GM18868 (cell line): ENCODE results near the gene LARGE1.

Experiments used
- ATAC-seq: cut with Tn5 transposase; IDR thresholded peaks from one replicate; pipeline ENCODE4 v1.9.1; 2021; ENCODE audit warnings: mild to moderate bottlenecking, moderate library complexity; ENCODE audit not compliant: unreplicated experiment

The LARGE1 gene

GRCh38 chr22:33920197-33920540 lies at the start of gene LARGE1:
Gene LARGE1, minus strand, starts transcription at chr22:33920476.
- ATAC-seq: no peak

GRCh38 chr22:33969045-33969444 lies 48.8 kb upstream of the LARGE1 start:
- ATAC-seq: no peak

GRCh38 chr22:33964121-33964520 lies 43.8 kb upstream of the LARGE1 start:
- ATAC-seq: no peak

GRCh38 chr22:33962409-33962808 lies 42.1 kb upstream of the LARGE1 start:
- ATAC-seq: no peak

- no peak for ATAC-seq
Measured at GRCh38 chr22:33958741-33959140, 38.5 kb upstream of the LARGE1 start.

GRCh38 chr22:33957086-33957485 lies 36.8 kb upstream of the LARGE1 start:
- ATAC-seq: no peak

- no peak for ATAC-seq
Measured at GRCh38 chr22:33952776-33953175, 32.5 kb upstream of the LARGE1 start.

GRCh38 chr22:33940741-33941140 lies 20.5 kb upstream of the LARGE1 start:
- no peak for ATAC-seq

- no peak for ATAC-seq
Measured at GRCh38 chr22:33932997-33933396, 12.7 kb upstream of the LARGE1 start.

GRCh38 chr22:33931406-33931805 lies 11.1 kb upstream of the LARGE1 start:
- ATAC-seq: no peak

GRCh38 chr22:33927752-33928151 lies 7.5 kb upstream of the LARGE1 start:
- ATAC-seq: no peak

GRCh38 chr22:33925194-33925593 lies 4.9 kb upstream of the LARGE1 start:
- ATAC-seq: no peak

- ATAC-seq: no peak
Measured at GRCh38 chr22:33923660-33924246, 3.5 kb upstream of the LARGE1 start.

GRCh38 chr22:33923033-33923432 lies 2.8 kb upstream of the LARGE1 start:
- ATAC-seq: no peak

- no peak for ATAC-seq
Measured at GRCh38 chr22:33922349-33922681, 2.0 kb upstream of the LARGE1 start.

GRCh38 chr22:33921525-33922348 lies 1.5 kb upstream of the LARGE1 start:
- ATAC-seq: no peak

GRCh38 chr22:33920927-33921524 lies 750 bp upstream of the LARGE1 start:
- ATAC-seq: peak; percentile 75

- no peak for ATAC-seq
Measured at GRCh38 chr22:33919391-33920196, 682 bp downstream of the LARGE1 start.

- ATAC-seq: no peak
Measured at GRCh38 chr22:33918676-33919365, 1.5 kb downstream of the LARGE1 start.

GRCh38 chr22:33917744-33918406 lies 2.4 kb downstream of the LARGE1 start:
- ATAC-seq: no peak
